Superior temporal gyrus (tissue), 1 donor: ENCODE results near the gene RHOC.

Experiments
- DNase-seq: peaks from one replicate; pipeline ENCODE4 v3.0.0-alpha.2; 2016; ENCODE audit errors: extremely low spot score

RHOC gene

DNA sequence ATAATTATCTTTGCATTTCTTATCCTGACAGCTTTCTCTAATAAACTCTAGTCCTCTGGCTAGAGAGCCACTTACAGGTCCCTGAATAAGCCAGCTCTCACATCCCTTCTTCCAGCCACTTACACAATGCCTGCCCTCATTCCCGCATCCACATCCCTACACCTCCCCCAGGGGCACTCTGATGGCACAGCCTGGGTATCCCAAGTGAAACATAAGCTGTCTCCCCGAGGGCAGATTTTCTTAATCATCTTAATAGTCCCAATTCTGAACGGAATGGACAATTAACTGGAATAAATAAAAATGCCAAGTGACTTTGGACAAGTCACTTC lies 4.9 kb downstream of the RHOC start:
- no peak for DNase-seq

DNA sequence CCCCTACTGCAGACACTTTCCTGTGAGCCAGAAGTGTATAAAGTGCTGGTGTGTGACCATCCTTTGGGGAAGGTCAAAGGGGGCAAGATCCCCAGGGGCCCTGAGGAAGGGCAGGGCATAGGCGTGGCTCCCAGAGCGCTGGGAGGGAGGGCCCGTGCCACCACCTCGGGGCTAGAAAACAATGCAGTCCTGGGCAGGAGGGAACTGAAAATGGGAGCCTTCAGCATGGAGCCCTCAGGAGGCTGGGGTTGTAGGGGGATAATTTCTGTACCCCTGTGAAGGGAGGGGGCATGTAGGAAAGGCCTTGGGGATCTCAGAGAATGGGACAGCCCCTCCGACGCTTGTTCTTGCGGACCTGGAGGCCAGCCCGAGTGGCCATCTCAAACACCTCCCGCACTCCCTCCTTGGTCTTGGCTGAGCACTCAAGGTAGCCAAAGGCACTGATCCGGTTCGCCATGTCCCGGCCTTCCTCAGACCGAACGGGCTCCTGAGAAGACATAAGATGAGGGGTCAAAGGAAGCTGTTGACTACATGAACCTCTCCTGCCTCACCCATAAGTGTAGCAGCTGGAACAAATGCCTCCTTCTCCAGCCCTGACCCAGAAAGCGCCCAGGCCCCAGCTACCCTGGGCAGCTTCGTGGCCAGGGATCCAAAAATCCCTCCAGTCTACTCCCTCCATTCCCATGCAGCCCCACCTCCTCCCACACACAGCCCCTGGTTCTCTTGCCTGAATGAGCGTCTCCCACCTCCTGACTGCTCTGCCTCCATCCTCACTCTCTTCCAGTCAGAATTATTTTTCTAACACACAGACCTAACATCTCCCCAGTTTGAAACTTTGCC lies 5.5 kb downstream of the RHOC start:
- no peak for DNase-seq

DNA sequence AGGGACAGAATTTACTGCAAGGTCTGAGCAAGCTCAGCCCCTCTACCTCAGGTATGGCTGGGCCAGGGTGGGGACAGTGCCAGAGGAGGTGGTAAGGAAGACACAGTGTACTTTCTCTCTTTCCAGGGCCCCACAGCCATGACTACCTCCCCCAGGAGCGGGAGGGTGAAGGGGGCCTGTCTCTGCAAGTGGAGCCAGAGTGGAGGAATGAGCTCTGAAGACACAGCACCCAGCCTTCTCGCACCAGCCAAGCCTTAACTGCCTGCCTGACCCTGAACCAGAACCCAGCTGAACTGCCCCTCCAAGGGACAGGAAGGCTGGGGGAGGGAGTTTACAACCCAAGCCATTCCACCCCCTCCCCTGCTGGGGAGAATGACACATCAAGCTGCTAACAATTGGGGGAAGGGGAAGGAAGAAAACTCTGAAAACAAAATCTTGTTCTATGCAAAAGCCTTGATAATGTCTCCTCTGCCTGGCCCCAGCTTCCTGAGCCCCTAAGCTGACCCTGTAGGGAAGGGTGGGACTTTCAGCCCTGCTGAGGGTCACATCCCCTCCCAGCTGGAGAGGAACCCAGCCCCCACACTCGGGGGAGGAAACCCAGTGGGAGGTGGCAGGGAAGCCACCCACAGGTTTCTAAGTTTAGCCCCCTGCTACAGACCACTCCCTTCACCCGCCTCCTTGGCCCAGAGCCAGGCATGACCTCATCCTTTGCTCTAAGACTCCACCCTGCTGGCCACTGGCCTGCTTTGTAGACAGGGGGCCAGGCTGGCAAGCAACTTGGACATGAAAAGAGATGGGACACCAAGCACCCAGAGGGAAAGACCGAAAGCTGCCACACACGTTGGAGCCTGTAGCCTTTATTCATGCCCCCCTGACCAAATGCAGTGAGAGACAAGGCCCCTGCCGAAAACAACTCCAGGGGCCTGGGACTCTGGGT lies 6.4 kb downstream of the RHOC start:
- peak; percentile 94 for DNase-seq

DNA sequence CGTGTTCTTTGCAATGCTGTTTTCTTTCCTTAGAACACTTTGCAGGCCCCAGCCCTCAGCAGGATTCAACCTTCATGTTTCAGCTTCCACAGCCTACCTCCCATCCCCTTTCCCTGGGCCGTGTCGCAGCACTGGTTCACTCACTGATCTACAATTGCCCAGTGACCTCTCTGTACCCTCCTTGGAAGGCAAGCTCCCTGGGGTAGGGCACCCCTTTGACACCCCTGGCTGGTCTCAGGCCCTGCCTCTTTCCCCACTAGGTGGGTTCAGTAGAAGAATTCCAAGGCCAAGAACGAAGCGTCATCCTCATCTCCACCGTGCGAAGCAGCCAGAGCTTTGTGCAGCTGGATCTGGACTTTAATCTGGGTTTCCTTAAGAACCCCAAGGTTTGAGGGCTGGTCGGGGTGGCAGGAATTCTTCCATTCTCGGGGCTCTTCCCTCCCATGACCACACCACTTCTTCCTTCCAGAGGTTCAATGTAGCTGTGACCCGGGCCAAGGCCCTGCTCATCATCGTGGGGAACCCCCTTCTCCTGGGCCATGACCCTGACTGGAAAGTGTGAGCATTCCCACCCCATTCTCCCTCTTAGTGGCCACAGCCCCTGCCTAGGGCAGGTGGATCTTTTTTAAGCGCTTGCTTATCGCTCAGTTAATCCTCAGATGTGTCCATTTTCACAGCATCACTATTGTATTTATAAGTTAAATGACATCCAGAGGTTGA lies 7.3 kb downstream of the RHOC start:
- no peak for DNase-seq

DNA sequence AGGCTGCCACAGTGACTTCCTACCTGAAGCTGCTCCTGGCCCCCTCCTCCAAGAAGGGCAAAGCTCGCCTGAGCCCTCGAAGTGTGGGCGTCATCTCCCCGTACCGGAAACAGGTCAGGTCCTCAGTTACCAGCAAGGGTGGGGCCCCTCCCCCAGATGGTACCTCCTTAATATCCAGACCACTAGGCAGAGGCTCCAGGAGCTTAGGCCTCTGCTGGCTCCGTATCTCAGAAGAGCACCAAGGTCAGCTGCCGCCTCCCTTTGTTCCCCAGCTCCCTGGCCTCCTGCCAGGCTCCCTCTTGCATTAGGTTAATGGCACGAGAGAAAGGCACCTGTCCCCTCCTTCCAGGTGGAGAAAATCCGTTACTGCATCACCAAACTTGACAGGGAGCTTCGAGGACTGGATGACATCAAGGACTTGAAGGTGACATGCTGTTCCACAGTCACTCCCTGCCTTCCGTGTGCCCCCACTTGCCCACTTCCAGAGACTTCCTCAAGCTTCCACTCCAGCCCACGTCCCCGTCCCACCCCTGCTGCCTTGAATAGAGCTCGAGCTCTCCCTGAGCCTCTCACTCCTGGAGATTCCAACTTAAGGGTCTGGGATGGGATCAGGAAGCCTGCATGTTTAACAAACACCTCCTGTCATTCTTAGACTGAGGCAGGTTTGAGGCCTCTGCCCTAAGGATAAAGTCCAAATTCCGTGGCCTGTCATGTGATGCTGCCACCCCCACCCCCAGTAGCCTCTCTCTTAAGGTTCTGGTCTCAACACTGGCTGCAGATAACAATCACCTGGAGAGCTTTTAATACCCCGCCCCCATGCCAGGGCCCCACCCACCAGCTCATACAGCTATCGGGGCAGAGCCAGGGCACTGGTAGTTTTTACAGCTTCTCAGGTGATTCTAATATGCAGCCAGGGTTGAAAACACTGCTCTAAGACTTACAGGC lies 8.3 kb downstream of the RHOC start:
- no peak for DNase-seq

DNA sequence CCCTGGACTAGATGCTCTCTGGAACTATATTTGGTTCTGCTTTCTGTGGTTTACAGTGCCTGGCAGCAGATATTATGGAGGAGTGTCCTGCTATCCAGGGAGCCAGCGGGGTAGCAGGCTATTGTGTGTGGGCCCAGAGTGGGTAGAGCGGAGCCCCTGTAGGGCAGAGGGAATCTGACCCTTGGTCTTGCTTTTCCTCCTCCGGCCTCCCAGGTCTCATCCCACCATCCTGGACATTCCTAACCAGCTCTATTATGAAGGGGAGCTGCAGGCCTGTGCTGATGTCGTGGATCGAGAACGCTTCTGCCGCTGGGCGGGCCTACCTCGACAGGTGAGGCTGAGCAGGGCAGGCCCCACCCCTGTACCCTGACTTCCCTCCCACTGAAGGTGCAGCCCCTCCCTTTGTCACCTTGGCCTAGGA lies 9.1 kb downstream of the RHOC start:
- no peak for DNase-seq

DNA sequence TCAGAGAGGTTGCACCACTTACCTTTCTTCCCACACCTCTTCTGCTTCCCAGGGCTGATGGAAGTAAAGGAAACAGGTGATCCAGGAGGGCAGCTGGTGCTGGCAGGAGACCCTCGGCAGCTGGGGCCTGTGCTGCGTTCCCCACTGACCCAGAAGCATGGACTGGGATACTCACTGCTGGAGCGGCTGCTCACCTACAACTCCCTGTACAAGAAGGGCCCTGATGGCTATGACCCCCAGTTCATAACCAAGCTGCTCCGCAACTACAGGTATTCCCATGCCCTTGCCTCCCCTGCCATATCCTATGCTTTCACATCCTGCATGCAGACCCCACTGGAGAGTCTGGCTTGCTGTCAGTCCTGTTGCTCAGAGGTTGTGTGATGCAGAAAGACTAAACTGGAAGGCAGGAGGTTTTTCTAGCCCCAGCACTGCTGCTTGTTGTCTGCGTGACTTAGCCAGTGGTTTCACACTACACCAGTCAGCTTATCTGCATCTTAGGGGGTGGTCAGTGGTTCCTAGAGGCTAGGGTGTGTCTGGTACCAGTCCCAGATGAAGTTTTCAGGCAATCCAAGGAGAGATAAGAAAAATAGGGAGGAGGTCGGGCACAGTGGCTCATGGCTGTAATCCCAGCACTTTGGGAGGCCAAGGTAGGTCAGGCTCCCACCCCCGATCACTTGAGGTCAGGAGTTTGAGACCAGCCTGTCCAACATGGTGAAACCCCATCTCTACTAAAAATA lies 10.2 kb downstream of the RHOC start:
- DNase-seq: no peak

DNA sequence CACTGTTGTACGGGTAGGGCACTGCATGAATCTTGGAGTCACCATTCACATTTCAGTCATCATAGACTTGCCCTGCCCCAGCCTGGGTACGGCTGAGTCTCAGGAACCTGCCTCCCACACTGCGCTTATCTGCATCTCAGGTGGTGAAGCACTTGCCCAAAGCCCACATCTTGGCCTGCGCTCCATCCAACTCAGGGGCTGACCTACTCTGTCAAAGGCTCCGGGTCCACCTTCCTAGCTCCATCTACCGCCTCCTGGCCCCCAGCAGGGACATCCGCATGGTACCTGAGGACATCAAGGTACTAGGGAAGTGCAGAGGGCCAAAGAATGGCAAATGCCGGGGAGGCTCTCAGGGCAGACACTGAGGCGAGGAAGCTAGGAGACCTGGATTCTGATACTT lies 11.7 kb downstream of the RHOC start:
- no peak for DNase-seq

DNA sequence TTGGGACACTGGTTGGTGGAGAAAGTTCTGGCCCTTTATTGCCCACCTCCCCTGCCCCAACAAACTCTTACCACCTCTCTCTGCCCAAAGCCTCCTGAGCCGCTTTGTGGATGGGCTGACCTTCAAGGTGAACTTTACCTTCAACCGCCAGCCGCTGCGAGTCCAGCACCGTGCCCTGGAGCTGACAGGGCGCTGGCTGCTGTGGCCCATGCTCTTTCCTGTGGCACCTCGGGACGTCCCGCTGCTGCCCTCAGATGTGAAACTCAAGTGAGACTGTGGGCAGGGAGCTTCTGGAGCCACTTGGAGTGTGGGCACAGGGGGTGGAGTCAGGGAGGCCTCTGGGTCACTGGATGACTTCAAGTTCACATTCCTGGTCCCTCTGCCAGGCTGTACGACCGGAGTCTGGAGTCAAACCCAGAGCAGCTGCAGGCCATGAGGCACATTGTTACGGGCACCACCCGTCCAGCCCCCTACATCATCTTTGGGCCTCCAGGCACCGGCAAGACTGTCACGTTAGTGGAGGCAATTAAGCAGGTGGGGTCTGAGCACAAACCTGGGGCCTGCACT lies 12.5 kb downstream of the RHOC start:
- no peak for DNase-seq

DNA sequence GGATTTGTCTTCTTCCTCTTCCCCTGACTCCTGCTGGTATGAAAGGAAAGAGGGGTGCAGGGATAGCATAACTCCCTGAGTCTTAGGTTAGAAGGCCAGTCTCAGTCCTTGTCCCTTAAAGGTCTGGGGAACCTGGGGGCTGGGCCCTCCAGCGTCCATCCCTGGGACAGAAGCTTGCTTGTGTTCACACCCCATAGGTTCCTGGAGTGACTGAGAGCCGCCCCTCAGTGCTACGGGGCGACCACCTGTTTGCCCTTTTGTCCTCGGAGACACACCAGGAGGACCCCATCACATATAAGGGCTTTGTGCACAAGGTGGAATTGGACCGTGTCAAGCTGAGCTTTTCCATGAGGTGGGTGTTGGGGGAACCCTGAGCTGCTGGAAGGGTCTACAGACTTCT lies 13.1 kb downstream of the RHOC start:
- no peak for DNase-seq

DNA sequence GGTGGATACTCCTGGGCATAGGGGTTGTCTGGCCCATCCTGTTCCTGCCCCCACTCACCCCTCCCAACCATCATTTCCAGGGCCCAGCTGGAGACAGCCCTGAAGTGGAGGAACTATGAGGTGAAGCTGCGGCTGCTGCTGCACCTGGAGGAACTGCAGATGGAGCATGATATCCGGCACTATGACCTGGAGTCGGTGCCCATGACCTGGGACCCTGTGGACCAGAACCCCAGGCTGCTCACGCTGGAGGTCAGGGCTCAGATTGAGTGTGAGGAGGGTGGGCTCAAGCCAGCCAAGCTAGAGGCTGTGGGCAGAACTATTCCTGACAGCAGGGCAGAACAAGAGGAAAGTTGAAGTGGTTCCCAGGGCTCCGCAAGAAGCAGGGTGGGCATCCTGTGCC lies 14.2 kb downstream of the RHOC start:
- DNase-seq: no peak

DNA sequence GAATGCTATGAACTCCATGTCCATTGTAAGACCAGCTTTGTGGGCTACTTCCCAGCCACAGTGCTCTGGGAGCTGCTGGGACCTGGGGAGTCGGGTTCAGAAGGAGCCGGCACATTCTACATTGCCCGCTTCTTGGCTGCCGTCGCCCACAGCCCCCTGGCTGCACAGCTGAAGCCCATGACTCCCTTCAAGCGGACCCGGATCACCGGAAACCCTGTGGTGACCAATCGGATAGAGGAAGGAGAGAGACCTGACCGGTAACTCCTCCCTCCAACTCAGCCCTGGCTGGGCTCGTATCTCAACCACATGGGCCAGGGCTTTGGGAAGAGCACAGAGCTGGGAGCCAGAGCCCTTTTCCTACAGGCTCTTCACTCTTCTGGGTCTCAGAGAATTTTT lies 17.1 kb downstream of the RHOC start:
- DNase-seq: no peak

DNA sequence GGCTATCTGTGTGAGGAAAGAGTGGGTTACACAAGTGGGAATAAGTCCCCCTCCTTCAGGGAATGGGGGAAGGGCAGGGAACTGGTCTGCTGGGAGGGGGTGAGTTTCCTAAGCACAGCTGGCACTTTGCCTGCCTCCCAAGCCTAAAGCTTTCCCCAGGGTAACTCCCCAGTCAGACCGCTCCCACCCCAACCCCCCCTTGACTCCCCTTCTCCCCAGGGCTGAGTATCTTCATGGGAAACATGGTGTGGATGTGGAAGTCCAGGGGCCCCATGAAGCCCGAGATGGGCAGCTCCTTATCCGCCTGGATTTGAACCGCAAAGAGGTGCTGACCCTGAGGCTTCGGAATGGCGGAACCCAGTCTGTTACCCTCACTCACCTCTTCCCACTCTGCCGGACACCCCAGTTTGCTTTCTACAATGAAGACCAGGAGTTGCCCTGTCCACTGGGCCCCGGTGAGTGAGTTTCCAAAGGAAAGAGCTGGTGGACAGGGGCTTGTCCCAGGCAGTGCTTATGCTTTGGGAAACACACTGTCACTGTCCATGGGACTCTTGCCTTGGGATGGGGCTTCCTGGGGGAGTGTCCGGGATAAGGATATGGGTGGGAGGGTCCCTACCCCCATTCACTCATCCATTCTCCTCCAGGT lies 17.6 kb downstream of the RHOC start:
- no peak for DNase-seq

DNA sequence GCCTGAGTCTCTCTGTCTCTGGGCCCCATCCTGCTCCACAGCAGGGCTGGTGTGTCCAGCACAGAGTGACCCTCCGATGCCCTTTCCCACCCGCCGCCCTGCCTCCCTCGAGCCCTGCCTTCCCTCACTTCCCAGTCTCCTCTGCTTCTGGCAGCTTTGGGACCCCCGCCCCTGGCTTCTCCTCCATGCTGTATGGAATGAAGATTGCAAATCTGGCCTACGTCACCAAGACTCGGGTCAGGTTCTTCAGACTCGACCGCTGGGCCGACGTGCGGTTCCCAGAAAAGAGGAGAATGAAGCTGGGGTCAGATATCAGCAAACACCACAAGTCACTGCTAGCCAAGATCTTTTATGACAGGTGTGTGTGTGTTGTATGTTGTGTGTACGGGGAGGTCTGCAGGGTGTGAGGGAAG lies 18.1 kb downstream of the RHOC start:
- no peak for DNase-seq

DNA sequence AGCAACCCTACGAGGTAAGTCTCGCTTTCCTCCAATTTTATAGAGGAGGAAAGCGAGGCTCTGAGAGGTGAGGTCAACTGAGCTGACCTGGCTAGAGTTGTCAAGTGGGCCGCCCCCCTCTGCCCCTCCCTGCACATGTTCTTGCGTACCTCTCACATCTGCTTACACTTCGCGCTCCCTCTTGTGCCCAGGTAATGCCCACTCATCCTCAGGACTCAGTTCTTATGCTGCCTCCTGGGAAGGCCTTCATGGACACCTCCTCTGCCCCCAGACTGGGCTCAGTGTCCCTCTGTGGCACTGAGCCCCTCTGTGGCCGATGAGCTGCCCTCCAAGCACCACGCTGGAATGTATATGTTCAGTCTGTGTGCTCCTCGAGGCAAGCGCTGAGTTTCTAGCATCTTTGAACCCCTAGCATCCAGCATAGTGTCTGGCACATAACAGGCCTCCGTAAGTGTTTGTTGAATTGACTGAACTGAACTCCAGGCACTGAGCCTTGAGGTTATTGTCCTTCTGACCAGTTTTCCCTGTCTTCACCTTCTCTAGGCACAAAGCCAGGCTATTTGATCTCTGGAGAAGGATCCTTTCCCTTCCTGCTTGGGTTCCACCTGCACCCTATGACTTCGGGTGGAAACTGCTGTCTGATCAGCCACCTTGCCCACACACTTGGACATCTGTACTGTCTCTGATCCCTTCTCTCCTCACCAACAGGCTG lies 19.0 kb downstream of the RHOC start:
- no peak for DNase-seq

DNA sequence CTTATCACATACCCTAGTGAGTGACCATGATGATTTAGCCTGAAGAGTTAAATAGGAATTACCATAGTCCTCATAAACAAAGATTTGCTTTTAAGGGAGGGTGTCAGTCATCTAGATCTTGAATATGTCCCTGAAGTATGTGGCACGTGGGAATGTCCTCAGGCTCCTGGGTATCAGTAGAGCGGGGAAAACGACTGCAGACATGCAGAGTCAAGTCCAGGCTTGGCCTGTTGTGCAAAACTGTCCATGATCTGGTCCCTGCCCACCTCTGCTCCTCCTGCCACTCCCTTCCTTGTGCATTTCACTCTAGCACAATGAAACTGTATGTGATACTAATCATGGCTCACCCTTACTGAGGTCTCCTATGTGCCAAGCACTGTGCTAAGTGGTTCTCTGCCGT lies 19.6 kb downstream of the RHOC start:
- DNase-seq: no peak

DNA sequence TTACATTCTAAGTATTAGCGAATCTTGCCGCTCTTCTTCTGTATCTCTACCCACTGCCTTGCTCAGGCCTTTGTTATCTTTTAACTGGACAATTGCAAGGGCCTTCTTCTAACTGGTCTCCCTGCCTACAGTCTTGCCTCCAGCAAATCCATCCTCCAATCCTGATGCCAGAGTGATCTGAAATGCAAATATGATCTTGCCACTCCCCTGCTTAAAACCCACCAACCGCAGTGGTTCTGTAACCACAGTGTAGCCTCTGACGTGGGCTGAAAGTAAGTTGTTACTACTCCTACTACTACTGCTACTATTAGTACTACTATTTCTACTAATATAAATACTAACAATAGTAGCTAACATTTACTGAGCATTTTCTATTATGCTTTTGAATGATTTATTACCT lies 20.1 kb downstream of the RHOC start:
- DNase-seq: no peak

DNA sequence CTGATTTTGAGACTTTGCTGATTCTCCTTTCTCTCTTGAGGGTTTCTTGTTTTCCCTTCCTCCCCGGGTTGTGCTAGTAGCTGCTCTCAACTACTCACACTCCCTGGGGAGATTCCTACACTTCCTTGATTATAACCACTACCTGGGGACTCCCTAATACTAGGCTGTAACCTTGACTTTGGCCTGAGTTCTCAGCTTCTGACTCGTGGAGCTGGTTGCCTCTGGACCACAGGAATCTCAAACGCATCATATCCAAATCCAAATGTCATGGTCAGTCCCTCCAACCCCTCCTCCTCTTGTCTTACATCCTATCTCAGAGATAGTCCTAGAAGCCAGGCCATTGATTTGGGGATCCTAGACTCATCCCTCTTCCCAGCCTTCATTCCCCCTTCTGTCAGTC lies 20.5 kb downstream of the RHOC start:
- no peak for DNase-seq

DNA sequence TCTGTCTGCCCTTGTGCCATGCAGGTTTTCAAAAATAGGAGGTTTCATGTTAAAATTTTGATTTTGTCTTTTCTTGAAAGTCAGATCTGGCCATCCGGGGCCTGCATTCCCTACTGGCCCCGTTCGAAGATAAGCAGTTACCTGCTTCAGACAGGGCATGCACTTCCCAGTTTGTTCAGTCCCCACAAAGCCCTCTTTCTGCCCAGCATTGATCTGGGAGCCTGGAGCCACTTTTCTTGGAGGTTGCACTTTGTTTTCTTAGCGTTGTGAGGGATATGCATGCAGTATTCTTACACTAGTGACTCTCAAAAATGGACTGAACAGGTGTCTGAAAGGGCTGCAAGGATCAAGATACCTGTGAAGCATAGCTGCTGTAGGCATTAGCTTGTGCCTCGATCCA lies 21.0 kb downstream of the RHOC start:
- no peak for DNase-seq
